OCI-LY1 (cell line): ENCODE measurements around the gene RNU7-1.

Experiments
- H2AFZ ChIP-seq: fragments of 200-600 bp; sonication (generic), shearing (Covaris generic); 2 replicates; pipeline ENCODE4 v1.6.0; 2014; ENCODE audit warnings: antibody characterized with exemption, mild to moderate bottlenecking, low read length
- H3F3A ChIP-seq: fragments of 200-600 bp; sonication (generic), shearing (Covaris generic); 2 replicates; pipeline ENCODE4 v1.6.0; 2014; ENCODE audit warnings: mild to moderate bottlenecking, antibody characterized with exemption, low read length, moderate library complexity; ENCODE audit not compliant: insufficient read depth
- H3K27ac ChIP-seq: fragments of 200-600 bp; sonication (generic); 2 replicates; pipeline ENCODE4 v1.5.1; 2014; ENCODE audit warnings: low read length, mixed run types, mild to moderate bottlenecking, low read depth; ENCODE audit not compliant: poor library complexity, severe bottlenecking
- H3K27me3 ChIP-seq: fragments of 200-600 bp; sonication (generic); 2 replicates; pipeline ENCODE4 v1.6.0; 2014; ENCODE audit warnings: antibody characterized with exemption, mild to moderate bottlenecking, low read length, moderate library complexity; ENCODE audit not compliant: insufficient read depth
- H3K36me3 ChIP-seq: fragments of 200-600 bp; sonication (generic); 2 replicates; pipeline ENCODE4 v1.6.1; 2014; ENCODE audit warnings: mild to moderate bottlenecking, antibody characterized with exemption, low read length, moderate library complexity, mixed read lengths; ENCODE audit not compliant: insufficient read depth
- H3K4me1 ChIP-seq: fragments of 200-600 bp; sonication (generic); 2 replicates; pipeline ENCODE4 v1.5.1; 2014; ENCODE audit warnings: mild to moderate bottlenecking, low read length, moderate library complexity; ENCODE audit not compliant: insufficient read depth, severe bottlenecking
- H3K4me2 ChIP-seq: fragments of 200-600 bp; sonication (generic), shearing (Covaris generic); 2 replicates; pipeline ENCODE4 v1.6.1; 2014; ENCODE audit warnings: low read length
- H3K4me3 ChIP-seq: fragments of 200-600 bp; sonication (generic); 2 replicates; pipeline ENCODE4 v1.5.1; 2014; ENCODE audit warnings: low read length, low read depth, mild to moderate bottlenecking, mixed read lengths; ENCODE audit not compliant: poor library complexity, severe bottlenecking
- H3K79me2 ChIP-seq: fragments of 200-600 bp; shearing (Covaris generic); 2 replicates; pipeline ENCODE4 v1.6.1; 2016; ENCODE audit warnings: mixed run types, low read length, mixed read lengths; ENCODE audit not compliant: insufficient read depth
- H3K9ac ChIP-seq: fragments of 200-600 bp; sonication (generic), shearing (Covaris generic); 2 replicates; pipeline ENCODE4 v1.6.1; 2014; ENCODE audit warnings: mild to moderate bottlenecking, low read length, mixed read lengths
- H3K9me2 ChIP-seq: fragments of 200-600 bp; sonication (generic), shearing (Covaris generic); 2 replicates; pipeline ENCODE4 v1.6.1; 2014; ENCODE audit warnings: low read depth, mild to moderate bottlenecking, low read length, mixed read lengths
- H3K9me3 ChIP-seq: fragments of 200-600 bp; shearing (Covaris generic); 2 replicates; pipeline ENCODE4 v1.6.1; 2014; ENCODE audit warnings: low read length, mixed read lengths
- H4K20me1 ChIP-seq: fragments of 200-600 bp; sonication (generic), shearing (Covaris generic); 2 replicates; pipeline ENCODE4 v1.6.0; 2016; ENCODE audit warnings: mild to moderate bottlenecking, low read length; ENCODE audit not compliant: insufficient read depth
- EZH2 ChIP-seq: fragments of 200-600 bp; sonication (generic), shearing (Covaris generic); IDR thresholded peaks from 2 replicates; pipeline ENCODE4 v1.8.0; 2017; ENCODE audit warnings: borderline replicate concordance, mixed run types, mild to moderate bottlenecking, antibody characterized with exemption, low read length, moderate library complexity, mixed read lengths
- TF ChIP-seq, protein P1 (sequence below): fragments of 200-600 bp; sonication (generic), shearing (Covaris generic); IDR thresholded peaks from 2 replicates; pipeline ENCODE4 v1.5.1; 2017; ENCODE audit warnings: mild to moderate bottlenecking, antibody characterized with exemption, low read length, moderate library complexity, mixed read lengths

Gene RNU7-1

GRCh38 chr12:6917491-6918231 is 26.0 kb upstream of the RNU7-1 start:
- Histone ChIP-seq H3K27ac (no peak overlapping the region), H4K20me1 (no peaks in the 10 kb centered on the region), H3K9me3 (no peaks in the 10 kb centered on the region), H2AFZ (no peak overlapping the region), H3K9me2 (no peaks in the 10 kb centered on the region), H3K79me2 (no peaks in the 10 kb centered on the region), H3K36me3 (no peaks in the 10 kb centered on the region), H3K4me3 (no peak overlapping the region), H3K27me3 (peaks cover 10% of the 10 kb centered on the region; the same call in 1 of the 2 replicates), H3K4me1 (peaks cover 21% of the 10 kb centered on the region), H3F3A (no peaks in the 10 kb centered on the region), H3K4me2 (no peak overlapping the region), H3K9ac (no peak overlapping the region)
- TF ChIP-seq, protein P1, sequence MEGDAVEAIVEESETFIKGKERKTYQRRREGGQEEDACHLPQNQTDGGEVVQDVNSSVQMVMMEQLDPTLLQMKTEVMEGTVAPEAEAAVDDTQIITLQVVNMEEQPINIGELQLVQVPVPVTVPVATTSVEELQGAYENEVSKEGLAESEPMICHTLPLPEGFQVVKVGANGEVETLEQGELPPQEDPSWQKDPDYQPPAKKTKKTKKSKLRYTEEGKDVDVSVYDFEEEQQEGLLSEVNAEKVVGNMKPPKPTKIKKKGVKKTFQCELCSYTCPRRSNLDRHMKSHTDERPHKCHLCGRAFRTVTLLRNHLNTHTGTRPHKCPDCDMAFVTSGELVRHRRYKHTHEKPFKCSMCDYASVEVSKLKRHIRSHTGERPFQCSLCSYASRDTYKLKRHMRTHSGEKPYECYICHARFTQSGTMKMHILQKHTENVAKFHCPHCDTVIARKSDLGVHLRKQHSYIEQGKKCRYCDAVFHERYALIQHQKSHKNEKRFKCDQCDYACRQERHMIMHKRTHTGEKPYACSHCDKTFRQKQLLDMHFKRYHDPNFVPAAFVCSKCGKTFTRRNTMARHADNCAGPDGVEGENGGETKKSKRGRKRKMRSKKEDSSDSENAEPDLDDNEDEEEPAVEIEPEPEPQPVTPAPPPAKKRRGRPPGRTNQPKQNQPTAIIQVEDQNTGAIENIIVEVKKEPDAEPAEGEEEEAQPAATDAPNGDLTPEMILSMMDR, result no peak
- no peak for TF ChIP-seq EZH2

DNA sequence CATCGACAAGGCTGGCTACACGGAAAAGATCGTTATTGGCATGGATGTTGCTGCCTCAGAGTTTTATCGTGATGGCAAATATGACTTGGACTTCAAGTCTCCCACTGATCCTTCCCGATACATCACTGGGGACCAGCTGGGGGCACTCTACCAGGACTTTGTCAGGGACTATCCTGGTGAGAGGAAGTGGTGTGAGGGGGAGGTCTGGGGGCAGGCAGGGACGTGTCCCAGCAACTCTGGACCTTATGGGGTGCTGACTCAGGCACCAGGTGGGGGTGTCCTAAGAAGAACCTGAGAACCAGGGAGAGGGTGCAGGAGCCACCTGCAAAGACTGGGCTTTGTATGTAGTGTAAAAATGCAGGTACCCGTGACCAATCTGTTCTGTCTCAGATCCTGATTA is 24.0 kb upstream of the RNU7-1 start:
- no peak for TF ChIP-seq EZH2
- TF ChIP-seq, protein P1, result no peak
- Histone ChIP-seq H3K36me3 (no peaks in the 10 kb centered on the region), H3K4me2 (no peak overlapping the region), H3K9ac (no peak overlapping the region), H3F3A (no peaks in the 10 kb centered on the region), H3K4me3 (no peak overlapping the region), H2AFZ (no peak overlapping the region), H3K9me3 (no peaks in the 10 kb centered on the region), H4K20me1 (no peaks in the 10 kb centered on the region), H3K9me2 (no peaks in the 10 kb centered on the region), H3K79me2 (no peaks in the 10 kb centered on the region), H3K4me1 (peaks cover 19% of the 10 kb centered on the region), H3K27me3 (peaks cover 5% of the 10 kb centered on the region; the same call in 1 of the 2 replicates), H3K27ac (no peak overlapping the region)

- TF ChIP-seq, protein P1, result no peak
- no peak for TF ChIP-seq EZH2
- H3K9ac ChIP-seq, result no peak overlapping the region
- H3K9me3 ChIP-seq, result no peaks in the 10 kb centered on the region
- H4K20me1 ChIP-seq, result no peaks in the 10 kb centered on the region
- no peaks in the 10 kb centered on the region for H3K36me3 ChIP-seq
- H3K4me3 ChIP-seq, result no peak overlapping the region
- H3F3A ChIP-seq, result no peaks in the 10 kb centered on the region
- peaks cover 11% of the 10 kb centered on the region for H3K4me1 ChIP-seq
- no peak overlapping the region for H3K27ac ChIP-seq
- no peak overlapping the region for H2AFZ ChIP-seq
- peaks cover 8% of the 10 kb centered on the region; the same call in 1 of the 2 replicates for H3K27me3 ChIP-seq
- no peaks in the 10 kb centered on the region for H3K9me2 ChIP-seq
- H3K4me2 ChIP-seq, result no peak overlapping the region
- H3K79me2 ChIP-seq, result no peaks in the 10 kb centered on the region
These were observed 22.1 kb upstream of the RNU7-1 start for GRCh38 chr12:6921539-6921938.
